GM19193 (cell line): ENCODE results near the gene PNPLA6.

Experiments used
- POLR2A ChIP-seq: IDR thresholded peaks from 4 replicates; pipeline ENCODE4 v1.6.1; 2011; ENCODE audit not compliant: insufficient read depth, insufficient read length; ENCODE audit errors: extremely low read depth

PNPLA6 gene

GRCh38 chr19:7506385-7507328, 28.9 kb upstream of the PNPLA6 start:
- TF ChIP-seq POLR2A, result no peak

GRCh38 chr19:7507884-7508283, 27.6 kb upstream of the PNPLA6 start:
- no peak for TF ChIP-seq POLR2A

DNA sequence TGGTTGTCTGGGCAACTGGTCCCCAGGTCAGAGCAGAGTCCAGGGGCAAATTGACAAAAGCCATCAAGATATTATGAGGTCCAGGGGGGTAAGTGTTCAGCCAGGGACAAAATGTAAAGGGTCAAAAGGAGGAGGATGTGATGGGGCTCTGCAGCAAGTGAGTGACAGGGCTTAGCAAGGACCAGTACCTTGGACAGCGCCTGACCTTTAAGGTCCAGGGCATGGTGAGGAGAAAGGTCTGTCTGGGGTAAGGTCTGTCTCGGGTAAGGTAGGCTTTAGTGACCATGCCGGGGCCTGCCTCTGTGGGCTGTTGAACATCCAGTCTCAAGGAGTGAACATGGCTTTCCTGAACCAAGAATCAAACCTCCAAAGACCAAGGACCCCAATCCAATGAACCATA, 25.9 kb upstream of the PNPLA6 start:
- TF ChIP-seq POLR2A, result no peak

GRCh38 chr19:7512400-7512851, 23.1 kb upstream of the PNPLA6 start:
- no peak for TF ChIP-seq POLR2A

GRCh38 chr19:7513809-7514642, 21.5 kb upstream of the PNPLA6 start:
- TF ChIP-seq POLR2A, result no peak

- TF ChIP-seq POLR2A, result no peak
Measured at GRCh38 chr19:7515110-7515644, 20.3 kb upstream of the PNPLA6 start.

GRCh38 chr19:7515645-7516151, 19.8 kb upstream of the PNPLA6 start, which contains the start of gene ZNF358:
Gene ZNF358 (plus strand): TSS chr19:7516103. CDS start chr19:7519243, 3,140 bp downstream.
- TF ChIP-seq POLR2A, result no peak

- TF ChIP-seq POLR2A, result no peak
Measured at GRCh38 chr19:7516333-7516732, 19.2 kb upstream of the PNPLA6 start.

DNA sequence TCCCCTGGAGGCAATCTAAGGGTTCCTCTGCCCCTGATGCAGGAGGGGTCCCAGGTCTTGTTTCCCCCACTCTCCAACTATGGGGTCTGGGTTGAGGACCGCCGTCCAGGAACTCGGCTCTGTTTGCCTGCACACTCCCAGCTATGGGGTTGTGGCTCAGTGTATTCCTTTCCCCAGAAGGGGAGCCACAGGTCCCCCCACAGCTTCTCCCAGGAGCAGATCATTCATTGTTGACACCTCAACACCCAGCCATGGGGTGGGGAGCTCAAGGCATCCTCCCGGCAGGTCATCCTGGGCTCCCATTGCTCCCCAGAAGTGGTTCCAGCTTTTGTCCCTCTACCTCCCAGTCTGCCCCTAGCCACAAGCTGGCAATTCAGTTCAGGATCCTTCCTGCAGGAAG, 18.6 kb upstream of the PNPLA6 start:
- no peak for TF ChIP-seq POLR2A

DNA sequence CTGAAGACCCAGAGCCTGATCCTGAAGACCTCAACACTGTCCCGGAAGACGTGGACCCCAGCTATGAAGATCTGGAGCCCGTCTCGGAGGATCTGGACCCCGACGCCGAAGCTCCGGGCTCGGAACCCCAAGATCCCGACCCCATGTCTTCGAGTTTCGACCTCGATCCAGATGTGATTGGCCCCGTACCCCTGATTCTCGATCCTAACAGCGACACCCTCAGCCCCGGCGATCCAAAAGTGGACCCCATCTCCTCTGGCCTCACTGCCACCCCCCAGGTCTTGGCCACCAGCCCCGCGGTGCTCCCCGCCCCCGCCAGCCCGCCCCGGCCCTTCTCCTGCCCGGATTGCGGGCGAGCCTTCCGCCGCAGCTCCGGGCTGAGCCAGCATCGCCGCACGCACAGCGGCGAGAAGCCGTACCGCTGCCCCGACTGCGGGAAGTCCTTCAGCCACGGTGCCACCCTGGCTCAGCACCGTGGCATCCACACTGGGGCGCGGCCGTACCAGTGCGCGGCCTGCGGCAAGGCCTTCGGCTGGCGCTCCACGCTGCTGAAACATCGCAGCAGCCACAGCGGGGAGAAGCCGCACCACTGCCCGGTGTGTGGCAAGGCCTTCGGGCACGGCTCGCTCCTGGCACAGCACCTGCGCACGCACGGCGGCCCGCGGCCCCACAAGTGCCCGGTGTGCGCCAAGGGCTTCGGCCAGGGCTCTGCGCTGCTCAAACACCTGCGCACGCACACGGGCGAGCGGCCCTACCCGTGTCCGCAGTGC, 16.0 kb upstream of the PNPLA6 start:
- no peak for TF ChIP-seq POLR2A

DNA sequence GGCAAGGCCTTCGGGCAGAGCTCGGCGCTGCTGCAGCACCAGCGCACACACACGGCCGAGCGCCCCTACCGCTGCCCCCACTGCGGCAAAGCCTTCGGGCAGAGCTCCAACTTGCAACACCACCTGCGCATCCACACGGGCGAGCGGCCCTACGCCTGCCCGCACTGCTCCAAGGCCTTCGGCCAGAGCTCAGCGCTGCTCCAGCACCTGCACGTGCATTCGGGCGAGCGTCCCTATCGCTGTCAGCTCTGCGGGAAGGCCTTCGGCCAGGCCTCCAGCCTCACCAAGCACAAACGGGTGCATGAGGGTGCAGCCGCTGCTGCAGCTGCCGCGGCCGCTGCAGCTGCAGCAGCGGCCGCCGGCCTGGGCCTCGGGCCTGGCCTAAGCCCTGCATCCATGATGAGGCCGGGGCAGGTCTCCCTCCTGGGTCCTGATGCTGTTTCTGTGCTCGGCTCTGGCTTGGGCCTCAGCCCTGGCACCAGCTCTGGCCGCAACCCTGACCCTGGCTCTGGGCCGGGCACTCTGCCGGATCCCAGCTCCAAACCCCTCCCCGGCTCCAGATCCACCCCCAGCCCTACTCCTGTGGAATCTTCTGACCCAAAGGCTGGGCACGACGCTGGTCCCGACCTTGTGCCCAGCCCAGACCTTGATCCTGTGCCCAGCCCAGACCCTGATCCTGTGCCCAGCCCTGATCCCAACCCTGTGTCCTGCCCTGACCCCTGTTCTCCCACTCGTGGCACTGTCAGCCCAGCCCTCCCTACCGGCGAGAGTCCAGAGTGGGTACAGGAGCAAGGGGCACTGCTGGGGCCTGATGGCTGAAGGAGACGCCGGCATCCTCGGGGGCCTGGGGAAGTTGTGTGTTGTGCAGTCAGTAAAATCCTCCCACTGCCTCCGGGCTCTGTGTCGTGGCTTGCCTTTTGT, 15.1 kb upstream of the PNPLA6 start:
- no peak for TF ChIP-seq POLR2A

DNA sequence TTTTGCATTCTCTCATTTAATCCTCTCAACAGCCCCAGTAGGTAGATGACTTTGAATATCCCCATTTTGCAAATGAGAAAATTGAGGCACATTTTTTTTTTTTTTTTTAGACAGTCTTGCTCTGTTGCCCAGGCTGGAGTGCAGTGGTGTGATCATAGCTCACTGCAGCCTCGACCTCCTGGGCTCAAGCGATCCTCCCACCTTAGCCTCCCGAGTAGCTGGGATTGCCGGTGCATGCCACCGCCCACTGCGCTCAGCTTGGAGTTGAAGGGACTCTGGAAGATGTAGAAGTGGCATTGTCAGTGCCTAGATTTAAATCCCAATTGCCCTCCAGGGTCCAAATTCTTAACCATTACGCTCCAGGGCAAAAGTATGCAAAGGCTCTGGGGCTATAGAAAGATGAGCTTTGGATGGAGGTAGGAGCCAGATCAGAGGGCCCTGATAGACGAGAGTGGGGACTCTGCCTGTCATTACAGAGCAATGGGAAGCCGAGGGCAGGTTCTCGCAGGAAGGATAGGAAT, 13.9 kb upstream of the PNPLA6 start:
- TF ChIP-seq POLR2A, result no peak
